GM12878 (cell line): Measurements from ENCODE around the gene SPRED2. TPM values are rescaled to one million over a fixed set of nuclear protein-coding genes. Genes with fewer than 3 reads are reported as not detected.

Experiments used
- ATAC-seq: fragments of 200-7000 bp; cut with Tn5 transposase; 3 replicates; pipeline ENCODE4 v1.9.1; 2020; ENCODE audit warnings: mild to moderate bottlenecking, moderate library complexity
- BruUV-seq: library from RNA; stranded (reverse); fragments of 400-500 nt; replicated peaks from 2 replicates; lab custom pipeline; 2021; lab: Mats Ljungman, UMichigan
- CTCF ChIA-PET: fragments of 300-600 bp; sonication (Branson Sonifier 250); formaldehyde crosslinking; extraction: SDS; loops from one replicate; lab custom pipeline; 2021; ENCODE audit warnings: inconsistent platforms; lab: Yijun Ruan, JAX
- POLR2A ChIA-PET: fragments of 350-600 bp; formaldehyde crosslinking; extraction: SDS; loops from one replicate; lab custom pipeline; 2021; ENCODE audit warnings: inconsistent platforms; lab: Charles Lee
- RAD21 ChIA-PET: fragments of 300-600 bp; sonication (Branson Sonifier 250); formaldehyde crosslinking; loops from one replicate; lab custom pipeline; 2023; ENCODE audit warnings: antibody characterized with exemption; ENCODE audit not compliant: unreplicated experiment; lab: Charles Lee
- SMC1A ChIA-PET: fragments of 300-600 bp; sonication (Branson Sonifier 250); formaldehyde crosslinking; loops from one replicate; lab custom pipeline; 2023; ENCODE audit not compliant: unreplicated experiment, uncharacterized antibody; lab: Charles Lee
- DNase-seq: peaks from one replicate; pipeline ENCODE4 v3.0.0-alpha.2; 2011; ENCODE audit warnings: low read depth, low spot score
- FAIRE-seq: peaks from 3 replicates; lab custom pipeline; 2011; peaks lifted over from hg19 to GRCh38; lab: Jason Lieb, UNC
- H2AFZ ChIP-seq: 2 replicates; pipeline ENCODE4 v1.6.0; 2011; ENCODE audit warnings: low read depth, low read length, control low read depth; ENCODE audit not compliant: control insufficient read depth
- H3K27ac ChIP-seq: 2 replicates; pipeline ENCODE4 v1.5.1; 2011; ENCODE audit warnings: control low read depth; ENCODE audit not compliant: control insufficient read depth, insufficient read depth
- H3K27me3 ChIP-seq, 2 experiments: replicated peaks in 1 of 2; 2 replicates each; pipeline versions ENCODE4 v1.6.0 to v1.6.1; 2011; ENCODE audit warnings: low read length in 1 of 2; ENCODE audit not compliant: control insufficient read depth in 2 of 2, insufficient read depth in 2 of 2
- H3K36me3 ChIP-seq, 2 experiments: 2 replicates each; pipeline ENCODE4 v1.5.1; 2011; ENCODE audit warnings: low read length in 1 of 2; ENCODE audit not compliant: control insufficient read depth in 2 of 2, insufficient read depth in 2 of 2
- H3K4me1 ChIP-seq: 2 replicates; pipeline ENCODE4 v1.6.1; 2011; ENCODE audit warnings: mild to moderate bottlenecking, low read length, moderate library complexity, mixed read lengths; ENCODE audit not compliant: control insufficient read depth, insufficient read depth
- H3K4me2 ChIP-seq: 2 replicates; pipeline ENCODE4 v1.6.0; 2011; ENCODE audit warnings: control low read depth; ENCODE audit not compliant: control insufficient read depth, insufficient read depth
- H3K4me3 ChIP-seq: fragments of 200-600 bp; sonication (generic); 2 replicates; pipeline ENCODE4 v1.5.1; 2016
- H3K79me2 ChIP-seq: 2 replicates; pipeline ENCODE4 v1.6.0; 2011; ENCODE audit warnings: low read length; ENCODE audit not compliant: control insufficient read depth, insufficient read depth
- H3K9ac ChIP-seq: 2 replicates; pipeline ENCODE4 v1.8.0; 2011; ENCODE audit warnings: low read length, control low read depth, mixed read lengths; ENCODE audit not compliant: control insufficient read depth, insufficient read depth
- H3K9me3 ChIP-seq: replicated peaks from 3 replicates; pipeline ENCODE4 v1.5.1; 2011; ENCODE audit warnings: mild to moderate bottlenecking, low read length; ENCODE audit not compliant: control insufficient read depth, insufficient read depth
- H4K20me1 ChIP-seq: 2 replicates; pipeline ENCODE4 v1.6.0; 2011; ENCODE audit not compliant: control insufficient read depth, insufficient read depth
- ATF2 ChIP-seq: IDR thresholded peaks from 2 replicates; pipeline ENCODE4 v1.6.1; 2012; ENCODE audit warnings: low read length, inconsistent platforms
- ATF7 ChIP-seq: fragments of 450-650 bp; IDR thresholded peaks from 2 replicates; pipeline ENCODE4 v1.6.1; 2016; ENCODE audit warnings: low read depth, mild to moderate bottlenecking
- BCL11A ChIP-seq: IDR thresholded peaks from 2 replicates; pipeline ENCODE4 v1.6.1; 2011; ENCODE audit warnings: low read depth, low read length
- BMI1 ChIP-seq: fragments of 450-650 bp; IDR thresholded peaks from 2 replicates; pipeline ENCODE4 v1.6.1; 2016; ENCODE audit warnings: mild to moderate bottlenecking, moderate library complexity, borderline replicate concordance
- CHD2 ChIP-seq: IDR thresholded peaks from 2 replicates; pipeline ENCODE4 v1.6.1; 2011; ENCODE audit warnings: low read depth, low read length, improper control_type of control experiment, borderline replicate concordance
- CREB1 ChIP-seq: IDR thresholded peaks from 2 replicates; pipeline ENCODE4 v1.6.1; 2012; ENCODE audit warnings: low read depth, mild to moderate bottlenecking, inconsistent platforms
- CREM ChIP-seq: IDR thresholded peaks from 2 replicates; pipeline ENCODE4 v1.6.1; 2014; ENCODE audit warnings: antibody characterized with exemption, low read depth
- DPF2 ChIP-seq: fragments of 450-650 bp; IDR thresholded peaks from 2 replicates; pipeline ENCODE4 v1.6.1; 2017; ENCODE audit warnings: mild to moderate bottlenecking
- EED ChIP-seq: sonication (generic); IDR thresholded peaks from 2 replicates; pipeline ENCODE4 v1.6.1; 2016; ENCODE audit warnings: antibody characterized with exemption, low read depth
- ETV6 ChIP-seq, 2 experiments: fragments of 450-650 bp in 1 of 2; IDR thresholded peaks in 1 of 2; conservative IDR thresholded peaks in 1 of 2; 2 replicates each; pipeline ENCODE4 v1.6.1; 2014; ENCODE audit warnings: antibody characterized with exemption in 1 of 2, borderline replicate concordance in 1 of 2, low read depth in 1 of 2, mild to moderate bottlenecking in 1 of 2, moderate library complexity in 1 of 2
- FOXM1 ChIP-seq: IDR thresholded peaks from 2 replicates; pipeline ENCODE4 v1.6.1; 2012; ENCODE audit warnings: low read depth, mild to moderate bottlenecking, inconsistent platforms, low read length, moderate library complexity
- IKZF1 ChIP-seq: fragments of 450-650 bp; conservative IDR thresholded peaks from 2 replicates; pipeline ENCODE4 v1.6.1; 2017; ENCODE audit warnings: antibody characterized with exemption, mild to moderate bottlenecking
- KAT2A ChIP-seq: conservative IDR thresholded peaks from 2 replicates; pipeline ENCODE4 v1.6.1; 2011; ENCODE audit warnings: low read depth, low read length; ENCODE audit not compliant: control insufficient read depth
- MEF2A ChIP-seq: IDR thresholded peaks from 2 replicates; pipeline ENCODE4 v1.6.1; 2011; ENCODE audit warnings: low read depth, mild to moderate bottlenecking, low read length, moderate library complexity; ENCODE audit not compliant: insufficient read depth
- MTA2 ChIP-seq: fragments of 450-650 bp; IDR thresholded peaks from 2 replicates; pipeline ENCODE4 v1.6.1; 2016; ENCODE audit warnings: low read depth, mild to moderate bottlenecking, moderate library complexity
- NFIC ChIP-seq: IDR thresholded peaks from 2 replicates; pipeline ENCODE4 v1.6.1; 2012; ENCODE audit warnings: low read depth, mild to moderate bottlenecking, inconsistent platforms, low read length, moderate library complexity
- NFXL1 ChIP-seq: fragments of 450-650 bp; IDR thresholded peaks from 2 replicates; pipeline ENCODE4 v1.6.1; 2017; ENCODE audit warnings: antibody characterized with exemption, mild to moderate bottlenecking, borderline replicate concordance
- POLR2AphosphoS5 ChIP-seq: IDR thresholded peaks from 2 replicates; pipeline ENCODE4 v1.6.1; 2011; ENCODE audit warnings: mild to moderate bottlenecking, low read length, inconsistent platforms
- RBBP5 ChIP-seq: fragments of 200-600 bp; sonication (generic); conservative IDR thresholded peaks from 2 replicates; pipeline ENCODE4 v1.6.1; 2016
- RUNX3 ChIP-seq: IDR thresholded peaks from 2 replicates; pipeline ENCODE4 v1.6.1; 2012; ENCODE audit warnings: low read length, inconsistent platforms
- SMAD1 ChIP-seq: fragments of 450-650 bp; IDR thresholded peaks from 2 replicates; pipeline ENCODE4 v1.6.1; 2018; ENCODE audit warnings: mild to moderate bottlenecking, low read depth; ENCODE audit not compliant: partially characterized antibody
- SPI1 ChIP-seq: IDR thresholded peaks from 2 replicates; pipeline ENCODE4 v1.6.1; 2011; ENCODE audit warnings: low read depth, mild to moderate bottlenecking, low read length, moderate library complexity, borderline replicate concordance; ENCODE audit not compliant: insufficient read depth
- TBL1XR1 ChIP-seq: IDR thresholded peaks from 2 replicates; pipeline ENCODE4 v1.6.1; 2012; ENCODE audit warnings: low read depth, low read length, improper control_type of control experiment
- YBX1 ChIP-seq: fragments of 450-650 bp; IDR thresholded peaks from 2 replicates; pipeline ENCODE4 v1.6.1; 2016; ENCODE audit warnings: antibody characterized with exemption
- ZBED1 ChIP-seq: IDR thresholded peaks from 2 replicates; pipeline ENCODE4 v1.6.1; 2016; ENCODE audit warnings: borderline replicate concordance
- ZNF217 ChIP-seq: fragments of 450-650 bp; IDR thresholded peaks from 2 replicates; pipeline ENCODE4 v1.6.1; 2017; ENCODE audit warnings: antibody characterized with exemption, mild to moderate bottlenecking
- ZNF24 ChIP-seq: fragments of 450-650 bp; IDR thresholded peaks from 2 replicates; pipeline ENCODE4 v1.6.1; 2017; ENCODE audit warnings: antibody characterized with exemption, mild to moderate bottlenecking
- WGBS: methylation state at CpG from one replicate; pipeline ENCODE4 v1.1.6; 2016; ENCODE audit warnings: low lambda C conversion rate; ENCODE audit not compliant: insufficient replicate concordance, insufficient coverage; ENCODE audit errors: missing lambda C conversion rate; 5-methylcytosine and 5-hydroxymethylcytosine counted together
- in situ Hi-C: fragments of 300-500 bp; cut with MboI; formaldehyde crosslinking; loops from 9 replicates; pipeline ENCODE4 v1.14.3; 2018; ENCODE audit warnings: mixed read lengths
- intact Hi-C: fragments of 100-400 bp; cut with micrococcal nuclease; formaldehyde crosslinking; loops from one replicate; pipeline ENCODE4 v1.14.2; 2022; ENCODE audit not compliant: unreplicated experiment
- polyA plus RNA-seq, 11 experiments: library from polyadenylated mRNA; depleted of rRNA in 4 of 11; unstranded in 6 of 11; stranded (reverse) in 5 of 11; fragments of >200 nt; fragmentation: Nextera tagmentation in 4 of 11; fragmentation: Illumina TruSeq in 1 of 11; extraction: Ambion mirVana in 4 of 11; extraction: Trizol in 1 of 11; gene quantifications; 1 replicate in 1 of 11; 2 replicates in 10 of 11; pipeline versions ENCODE4 v1.2.1 to v1.2.3, GENCODE V29; 2011 to 2016; ENCODE audit warnings: inconsistent platforms in 2 of 11, missing spikeins in 2 of 11, low read depth in 1 of 11
- total RNA-seq, 4 experiments: library from RNA; depleted of rRNA in 3 of 4; stranded (reverse); fragments of >200 nt in 3 of 4; fragmentation: Illumina TruSeq in 1 of 4; extraction: Trizol in 1 of 4; gene quantifications; 2 replicates each; pipeline versions ENCODE4 v1.2.1 to v1.2.3, GENCODE V29; 2013 to 2021

SPRED2 gene
- total and polyA plus RNA-seq, 10 of the 15 experiments (the other 5 are each of a cell fraction or from before 2014, with no cell fraction given) = 3.0 to 23.9 (median 9.7) TPM

- no peaks in the 10 kb centered on the region; the same call in 1 of the 2 replicates for H3K79me2 ChIP-seq
- H3K9me3 ChIP-seq = no peaks in the 10 kb centered on the region
- no TSS peak for BruUV-seq
- H3K9ac ChIP-seq = no peak overlapping the region
- no peaks in the 10 kb centered on the region for H3K36me3 ChIP-seq
- DNase-seq (no peak), FAIRE-seq (no peak), ATAC-seq (peak; percentile 80)
- no peaks in the 10 kb centered on the region for H3K27me3 ChIP-seq
- peaks cover 22% of the 10 kb centered on the region for H3K4me1 ChIP-seq
- no peaks in the 10 kb centered on the region for H4K20me1 ChIP-seq
- WGBS = 33% methylated on average over 10 of the region's 10 CpGs
- in situ Hi-C loops = no loop called here
- no peak overlapping the region for H3K4me2 ChIP-seq
- intact Hi-C loops = no loop called here
- RAD21 ChIA-PET = interaction anchor here (0.7 to 4.8 kb wide), 8 partner anchors 11 to 85 kb away, joined by 3 to 29 read pairs (median 4); no protein-coding TSS in a partner anchor
- no peak overlapping the region for H2AFZ ChIP-seq
- SMC1A ChIA-PET = interaction anchor here (0.9 to 7.0 kb wide), 12 partner anchors 11 to 83 kb away, joined by 3 to 54 read pairs (median 7); no protein-coding TSS in a partner anchor
- CTCF ChIA-PET = interaction anchor here (1.0 to 3.3 kb wide), 4 partner anchors 10 to 21 kb away, joined by 3 to 16 read pairs (median 4); no protein-coding TSS in a partner anchor
- POLR2A ChIA-PET = interaction anchor here (0.7 to 1.3 kb wide), 3 partner anchors 12 to 22 kb away, joined by 3 to 4 read pairs (median 3); no protein-coding TSS in a partner anchor
- H3K4me3 ChIP-seq = no peak overlapping the region
- no peak overlapping the region; the same call in 1 of the 2 replicates for H3K27ac ChIP-seq
- TF ChIP-seq CREB1 (peak; percentile 83), IKZF1 (peak; percentile 80), FOXM1 (peak; percentile 42; the same call in 1 of the 2 replicates), ATF2 (peak; percentile 75), ZNF24 (0 out of 2 replicates have a peak, but pooled peaks have one; percentile 14), KAT2A (no peak), CREM (peak; percentile 72), EED (peak; percentile 75), BCL11A (peak; percentile 86), ETV6 (conservative IDR thresholded peaks at IDR 0.05 in 1 of 2, IDR thresholded peaks at IDR 0.05 in 1 of 2; ENCODE audit: borderline replicate concordance in 1 of 2, low read depth in 1 of 2) (0 out of 4 replicates have a peak, but pooled peaks of 1 of the 2 experiments have one; percentile 39), TBL1XR1 (no peak), POLR2AphosphoS5 (no peak), DPF2 (peak; percentile 88), ATF7 (peak; percentile 83), MEF2A (no peak), NFIC (peak; percentile 64; the same call in 1 of the 2 replicates), SMAD1 (no peak), NFXL1 (no peak), SPI1 (peak; percentile 83), RBBP5 (no peak), YBX1 (no peak), ZNF217 (peak; percentile 97), BMI1 (no peak), RUNX3 (peak; percentile 51; the same call in 1 of the 2 replicates), MTA2 (peak; percentile 88), ZBED1 (peak; percentile 53; the same call in 1 of the 2 replicates), CHD2 (no peak)
These were observed 27.3 kb downstream of the SPRED2 start for GRCh38 chr2:65404988-65405697.
